ENCODE measurements around the gene LY6G6F. TPM values are rescaled to one million over a fixed set of nuclear protein-coding genes. Genes with fewer than 3 reads are reported as not detected.
A peak's percentile ranks its signal among the peaks of the same experiment; 100 is the strongest.

LY6G6F gene
- total and polyA plus RNA-seq, 2 of the 13 experiments (the other 11 are each of a cell fraction or from before 2014, with no cell fraction given) = not detected

DNA sequence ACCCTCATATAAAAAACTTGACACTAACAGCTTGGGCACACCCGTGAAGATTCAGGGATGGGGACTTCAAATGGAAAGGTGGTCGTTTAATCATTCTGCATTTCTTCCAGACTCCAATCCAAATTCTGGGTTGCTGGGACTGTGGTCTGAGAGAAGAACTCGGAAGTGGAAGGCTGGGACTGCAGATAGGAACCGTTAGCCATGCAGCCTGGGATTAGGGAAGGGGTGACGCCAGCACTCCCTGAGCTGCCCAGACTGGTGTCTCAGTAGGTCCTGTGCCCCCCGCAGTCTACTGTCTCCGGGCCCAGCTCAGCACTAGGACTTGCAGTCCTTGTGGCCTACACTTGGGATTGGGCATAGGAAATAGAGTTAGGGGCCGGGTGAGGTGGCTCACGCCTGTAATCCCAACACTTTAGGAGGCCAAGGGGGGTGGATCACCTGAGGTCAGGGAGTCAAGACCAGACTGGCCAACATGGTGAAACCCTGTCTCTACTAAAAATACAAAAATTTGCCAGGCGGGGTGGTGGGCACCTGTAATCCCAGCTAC lies 30.2 kb downstream of the LY6G6F start (continued):
- TF ChIP-seq, protein P1, sequence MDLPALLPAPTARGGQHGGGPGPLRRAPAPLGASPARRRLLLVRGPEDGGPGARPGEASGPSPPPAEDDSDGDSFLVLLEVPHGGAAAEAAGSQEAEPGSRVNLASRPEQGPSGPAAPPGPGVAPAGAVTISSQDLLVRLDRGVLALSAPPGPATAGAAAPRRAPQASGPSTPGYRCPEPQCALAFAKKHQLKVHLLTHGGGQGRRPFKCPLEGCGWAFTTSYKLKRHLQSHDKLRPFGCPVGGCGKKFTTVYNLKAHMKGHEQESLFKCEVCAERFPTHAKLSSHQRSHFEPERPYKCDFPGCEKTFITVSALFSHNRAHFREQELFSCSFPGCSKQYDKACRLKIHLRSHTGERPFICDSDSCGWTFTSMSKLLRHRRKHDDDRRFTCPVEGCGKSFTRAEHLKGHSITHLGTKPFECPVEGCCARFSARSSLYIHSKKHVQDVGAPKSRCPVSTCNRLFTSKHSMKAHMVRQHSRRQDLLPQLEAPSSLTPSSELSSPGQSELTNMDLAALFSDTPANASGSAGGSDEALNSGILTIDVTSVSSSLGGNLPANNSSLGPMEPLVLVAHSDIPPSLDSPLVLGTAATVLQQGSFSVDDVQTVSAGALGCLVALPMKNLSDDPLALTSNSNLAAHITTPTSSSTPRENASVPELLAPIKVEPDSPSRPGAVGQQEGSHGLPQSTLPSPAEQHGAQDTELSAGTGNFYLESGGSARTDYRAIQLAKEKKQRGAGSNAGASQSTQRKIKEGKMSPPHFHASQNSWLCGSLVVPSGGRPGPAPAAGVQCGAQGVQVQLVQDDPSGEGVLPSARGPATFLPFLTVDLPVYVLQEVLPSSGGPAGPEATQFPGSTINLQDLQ (CRISPR knock-in tag; IDR thresholded peaks at IDR 0.05) = no peak
- TF ChIP-seq ZNF235 (CRISPR knock-in tag; IDR thresholded peaks at IDR 0.05; ENCODE audit: borderline replicate concordance) (no peak), ZSCAN25 (CRISPR knock-in tag; IDR thresholded peaks at IDR 0.05) (0 out of 2 replicates have a peak, but pooled peaks have one; percentile 69), ZNF777 (CRISPR knock-in tag; IDR thresholded peaks at IDR 0.05) (no peak), ZNF569 (CRISPR knock-in tag; IDR thresholded peaks at IDR 0.05; ENCODE audit: borderline replicate concordance) (no peak), ZNF34 (CRISPR knock-in tag; IDR thresholded peaks at IDR 0.05; ENCODE audit: borderline replicate concordance) (no peak), SYNCRIP (IDR thresholded peaks at IDR 0.05; ENCODE audit: insufficient read depth, low read depth, low read length) (no peak), JUNB (CRISPR knock-in tag; IDR thresholded peaks at IDR 0.05; ENCODE audit: borderline replicate concordance) (no peak), MATR3 (CRISPR knock-in tag; IDR thresholded peaks at IDR 0.05) (no peak), CBFB (CRISPR knock-in tag; IDR thresholded peaks at IDR 0.05) (no peak), TBP (CRISPR knock-in tag; IDR thresholded peaks at IDR 0.05) (no peak), NR2F2 (IDR thresholded peaks at IDR 0.05; ENCODE audit: borderline replicate concordance, low read depth) (no peak), RAD51 (IDR thresholded peaks at IDR 0.05; ENCODE audit: borderline replicate concordance) (no peak), ZNF24 (IDR thresholded peaks at IDR 0.05) (no peak), ZNF556 (CRISPR knock-in tag; IDR thresholded peaks at IDR 0.05; ENCODE audit: borderline replicate concordance) (no peak)
- TF ChIP-seq, protein P2, sequence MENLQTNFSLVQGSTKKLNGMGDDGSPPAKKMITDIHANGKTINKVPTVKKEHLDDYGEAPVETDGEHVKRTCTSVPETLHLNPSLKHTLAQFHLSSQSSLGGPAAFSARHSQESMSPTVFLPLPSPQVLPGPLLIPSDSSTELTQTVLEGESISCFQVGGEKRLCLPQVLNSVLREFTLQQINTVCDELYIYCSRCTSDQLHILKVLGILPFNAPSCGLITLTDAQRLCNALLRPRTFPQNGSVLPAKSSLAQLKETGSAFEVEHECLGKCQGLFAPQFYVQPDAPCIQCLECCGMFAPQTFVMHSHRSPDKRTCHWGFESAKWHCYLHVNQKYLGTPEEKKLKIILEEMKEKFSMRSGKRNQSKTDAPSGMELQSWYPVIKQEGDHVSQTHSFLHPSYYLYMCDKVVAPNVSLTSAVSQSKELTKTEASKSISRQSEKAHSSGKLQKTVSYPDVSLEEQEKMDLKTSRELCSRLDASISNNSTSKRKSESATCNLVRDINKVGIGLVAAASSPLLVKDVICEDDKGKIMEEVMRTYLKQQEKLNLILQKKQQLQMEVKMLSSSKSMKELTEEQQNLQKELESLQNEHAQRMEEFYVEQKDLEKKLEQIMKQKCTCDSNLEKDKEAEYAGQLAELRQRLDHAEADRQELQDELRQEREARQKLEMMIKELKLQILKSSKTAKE (CRISPR knock-in tag; IDR thresholded peaks at IDR 0.05; ENCODE audit: borderline replicate concordance) = no peak; the same call in 1 of the 2 replicates
- TF ChIP-seq, protein P3, sequence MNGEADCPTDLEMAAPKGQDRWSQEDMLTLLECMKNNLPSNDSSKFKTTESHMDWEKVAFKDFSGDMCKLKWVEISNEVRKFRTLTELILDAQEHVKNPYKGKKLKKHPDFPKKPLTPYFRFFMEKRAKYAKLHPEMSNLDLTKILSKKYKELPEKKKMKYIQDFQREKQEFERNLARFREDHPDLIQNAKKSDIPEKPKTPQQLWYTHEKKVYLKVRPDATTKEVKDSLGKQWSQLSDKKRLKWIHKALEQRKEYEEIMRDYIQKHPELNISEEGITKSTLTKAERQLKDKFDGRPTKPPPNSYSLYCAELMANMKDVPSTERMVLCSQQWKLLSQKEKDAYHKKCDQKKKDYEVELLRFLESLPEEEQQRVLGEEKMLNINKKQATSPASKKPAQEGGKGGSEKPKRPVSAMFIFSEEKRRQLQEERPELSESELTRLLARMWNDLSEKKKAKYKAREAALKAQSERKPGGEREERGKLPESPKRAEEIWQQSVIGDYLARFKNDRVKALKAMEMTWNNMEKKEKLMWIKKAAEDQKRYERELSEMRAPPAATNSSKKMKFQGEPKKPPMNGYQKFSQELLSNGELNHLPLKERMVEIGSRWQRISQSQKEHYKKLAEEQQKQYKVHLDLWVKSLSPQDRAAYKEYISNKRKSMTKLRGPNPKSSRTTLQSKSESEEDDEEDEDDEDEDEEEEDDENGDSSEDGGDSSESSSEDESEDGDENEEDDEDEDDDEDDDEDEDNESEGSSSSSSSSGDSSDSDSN (CRISPR knock-in tag; IDR thresholded peaks at IDR 0.05) = peak; percentile 16; the same call in 1 of the 2 replicates
- TF ChIP-seq, protein P4, sequence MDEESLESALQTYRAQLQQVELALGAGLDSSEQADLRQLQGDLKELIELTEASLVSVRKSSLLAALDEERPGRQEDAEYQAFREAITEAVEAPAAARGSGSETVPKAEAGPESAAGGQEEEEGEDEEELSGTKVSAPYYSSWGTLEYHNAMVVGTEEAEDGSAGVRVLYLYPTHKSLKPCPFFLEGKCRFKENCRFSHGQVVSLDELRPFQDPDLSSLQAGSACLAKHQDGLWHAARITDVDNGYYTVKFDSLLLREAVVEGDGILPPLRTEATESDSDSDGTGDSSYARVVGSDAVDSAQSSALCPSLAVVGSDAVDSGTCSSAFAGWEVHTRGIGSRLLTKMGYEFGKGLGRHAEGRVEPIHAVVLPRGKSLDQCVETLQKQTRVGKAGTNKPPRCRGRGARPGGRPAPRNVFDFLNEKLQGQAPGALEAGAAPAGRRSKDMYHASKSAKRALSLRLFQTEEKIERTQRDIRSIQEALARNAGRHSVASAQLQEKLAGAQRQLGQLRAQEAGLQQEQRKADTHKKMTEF (CRISPR knock-in tag; IDR thresholded peaks at IDR 0.05) = no peak
- TF ChIP-seq, protein P5, sequence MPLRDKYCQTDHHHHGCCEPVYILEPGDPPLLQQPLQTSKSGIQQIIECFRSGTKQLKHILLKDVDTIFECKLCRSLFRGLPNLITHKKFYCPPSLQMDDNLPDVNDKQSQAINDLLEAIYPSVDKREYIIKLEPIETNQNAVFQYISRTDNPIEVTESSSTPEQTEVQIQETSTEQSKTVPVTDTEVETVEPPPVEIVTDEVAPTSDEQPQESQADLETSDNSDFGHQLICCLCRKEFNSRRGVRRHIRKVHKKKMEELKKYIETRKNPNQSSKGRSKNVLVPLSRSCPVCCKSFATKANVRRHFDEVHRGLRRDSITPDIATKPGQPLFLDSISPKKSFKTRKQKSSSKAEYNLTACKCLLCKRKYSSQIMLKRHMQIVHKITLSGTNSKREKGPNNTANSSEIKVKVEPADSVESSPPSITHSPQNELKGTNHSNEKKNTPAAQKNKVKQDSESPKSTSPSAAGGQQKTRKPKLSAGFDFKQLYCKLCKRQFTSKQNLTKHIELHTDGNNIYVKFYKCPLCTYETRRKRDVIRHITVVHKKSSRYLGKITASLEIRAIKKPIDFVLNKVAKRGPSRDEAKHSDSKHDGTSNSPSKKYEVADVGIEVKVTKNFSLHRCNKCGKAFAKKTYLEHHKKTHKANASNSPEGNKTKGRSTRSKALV (CRISPR knock-in tag; IDR thresholded peaks at IDR 0.05) = no peak
